Lung (tissue), 12 donors: ENCODE data around the gene DBH. TPM values are rescaled to one million over a fixed set of nuclear protein-coding genes. Genes with fewer than 3 reads are reported as not detected.

Experiments used
- ATAC-seq: fragments of 200-7000 bp; cut with Tn5 transposase; one replicate; pipeline ENCODE4 v1.9.1; 2020; ENCODE audit warnings: moderate number of reproducible peaks; ENCODE audit not compliant: insufficient read depth, low FRiP score
- DNase-seq, 3 donors: peaks; one replicate each; pipeline ENCODE4 v3.0.0-alpha.2; 2013 to 2017
- H3K27ac ChIP-seq, 2 donors: one replicate each; pipeline ENCODE4 v1.5.1; 2013; ENCODE audit warnings: mild to moderate bottlenecking in 2 of 2, moderate library complexity in 2 of 2, control low read depth in 1 of 2, inconsistent platforms in 1 of 2, low read depth in 1 of 2, low read length in 1 of 2
- H3K27me3 ChIP-seq, 3 donors: one replicate each; pipeline ENCODE4 v1.5.1; 2013; ENCODE audit warnings: low read length in 2 of 3; ENCODE audit not compliant: control insufficient read depth in 3 of 3, insufficient read depth in 3 of 3
- H3K36me3 ChIP-seq, 4 donors: one replicate each; pipeline ENCODE4 v1.5.1; 2013; ENCODE audit warnings: low read length in 4 of 4, mild to moderate bottlenecking in 1 of 4, moderate library complexity in 1 of 4; ENCODE audit not compliant: control insufficient read depth in 4 of 4, insufficient read depth in 4 of 4
- H3K4me1 ChIP-seq, 5 donors: one replicate each; pipeline ENCODE4 v1.5.1; 2013; ENCODE audit warnings: low read length in 5 of 5, mild to moderate bottlenecking in 2 of 5, moderate library complexity in 1 of 5; ENCODE audit not compliant: control insufficient read depth in 5 of 5, insufficient read depth in 5 of 5
- H3K4me3 ChIP-seq: one replicate; pipeline ENCODE4 v1.5.1; 2013; ENCODE audit warnings: mild to moderate bottlenecking, control low read depth, moderate library complexity
- H3K9ac ChIP-seq, 2 donors: one replicate each; pipeline ENCODE4 v1.5.1; 2013; ENCODE audit warnings: low read length in 2 of 2, control low read depth in 1 of 2; ENCODE audit not compliant: insufficient read depth in 1 of 2
- H3K9me3 ChIP-seq, 4 donors: one replicate each; pipeline ENCODE4 v1.5.1; 2013; ENCODE audit warnings: low read length in 3 of 4, mild to moderate bottlenecking in 1 of 4, moderate library complexity in 1 of 4; ENCODE audit not compliant: control insufficient read depth in 4 of 4, insufficient read depth in 3 of 4
- CTCF ChIP-seq: IDR thresholded peaks from 2 replicates; pipeline ENCODE4 v1.5.1; 2012; ENCODE audit warnings: mild to moderate bottlenecking; ENCODE audit errors: control extremely low read depth, extremely low read depth
- WGBS, 2 donors: extraction: QIAGEN DNeasy Blood & Tissue Kit; methylation state at CpG; one replicate each; pipeline ENCODE4 v1.1.7; 2013; 5-methylcytosine and 5-hydroxymethylcytosine counted together
- polyA plus RNA-seq, 2 donors: library from polyadenylated mRNA; stranded (reverse); fragments of 200-250 nt; gene quantifications; one replicate each; pipeline ENCODE4 v1.2.1, GENCODE V29; 2013
- total RNA-seq, 2 donors: library from RNA; depleted of rRNA in 1 of 2; stranded (reverse); fragments of >200 nt in 1 of 2; gene quantifications; one replicate each; pipeline ENCODE4 v1.2.1, GENCODE V29; 2014 to 2021
- donor health status: control.
- donor health status: control.
- donor health status: Bipolar disorder and iron deficiency.
- donor health status: healthy.
- donor health status: DM: yes; HTN: yes; CAD: no.

Gene DBH
- total and polyA plus RNA-seq, 4 donors = 0.06 to 0.48 (median 0.08) TPM

GRCh38 chr9:133591985-133592384, 44.2 kb upstream of the DBH start:
- no peak for DNase-seq
- 71 to 74% methylated on average over 10 of the region's 10 CpGs for WGBS, 2 donors
- H3K36me3 ChIP-seq = no peaks in the 10 kb centered on the region
- H3K9ac ChIP-seq = no peak overlapping the region
- no peak overlapping the region for H3K27ac ChIP-seq
- H3K4me3 ChIP-seq = no peak overlapping the region
- no peaks in the 10 kb centered on the region for H3K4me1 ChIP-seq
- no peak for TF ChIP-seq CTCF
- peaks cover 0 to 9% (median 2%) of the 10 kb centered on the region in 4 donors for H3K9me3 ChIP-seq
- no peaks in the 10 kb centered on the region for H3K27me3 ChIP-seq
- ATAC-seq = no peak

- no peaks in the 10 kb centered on the region for H3K27me3 ChIP-seq
- no peak for TF ChIP-seq CTCF
- no peak overlapping the region for H3K9ac ChIP-seq
- no peak overlapping the region for H3K4me3 ChIP-seq
- ATAC-seq (no peak), DNase-seq (no peak)
- no peaks in the 10 kb centered on the region for H3K36me3 ChIP-seq
- H3K9me3 ChIP-seq = peaks cover 0 to 11% (median 4%) of the 10 kb centered on the region in 4 donors
- no peak overlapping the region for H3K27ac ChIP-seq
- 85% methylated on average over 16 to 17 of the region's 17 CpGs for WGBS, 2 donors
- no peaks in the 10 kb centered on the region for H3K4me1 ChIP-seq
Measured at GRCh38 chr9:133592731-133593409, 43.3 kb upstream of the DBH start.

GRCh38 chr9:133593587-133594253, 42.4 kb upstream of the DBH start:
- Histone ChIP-seq H3K36me3 (no peaks in the 10 kb centered on the region), H3K4me1 (no peaks in the 10 kb centered on the region), H3K4me3 (no peak overlapping the region), H3K9me3 (peaks cover 0 to 11% (median 5%) of the 10 kb centered on the region in 4 donors), H3K27ac (no peak overlapping the region), H3K9ac (no peak overlapping the region), H3K27me3 (no peaks in the 10 kb centered on the region)
- DNase-seq (no peak), ATAC-seq (no peak)
- WGBS, 2 donors = 82 to 85% methylated on average over 15 of the region's 15 CpGs
- TF ChIP-seq CTCF = no peak
